OCI-LY7 (cell line): ENCODE results near the gene SYN1.

Experiments
- EZH2phosphoT487 ChIP-seq: fragments of 200-600 bp; sonication (generic); IDR thresholded peaks from 2 replicates; pipeline ENCODE4 v1.6.1; 2018; ENCODE audit warnings: low read depth, borderline replicate concordance, mild to moderate bottlenecking, mixed run types, antibody characterized with exemption, low read length, moderate library complexity, mixed read lengths
- TF ChIP-seq, protein P1 (sequence below): fragments of 200-600 bp; sonication (generic); conservative IDR thresholded peaks from 2 replicates; pipeline ENCODE4 v1.5.1; 2014; ENCODE audit warnings: mild to moderate bottlenecking, antibody characterized with exemption, low read length, moderate library complexity, mixed read lengths

DNA sequence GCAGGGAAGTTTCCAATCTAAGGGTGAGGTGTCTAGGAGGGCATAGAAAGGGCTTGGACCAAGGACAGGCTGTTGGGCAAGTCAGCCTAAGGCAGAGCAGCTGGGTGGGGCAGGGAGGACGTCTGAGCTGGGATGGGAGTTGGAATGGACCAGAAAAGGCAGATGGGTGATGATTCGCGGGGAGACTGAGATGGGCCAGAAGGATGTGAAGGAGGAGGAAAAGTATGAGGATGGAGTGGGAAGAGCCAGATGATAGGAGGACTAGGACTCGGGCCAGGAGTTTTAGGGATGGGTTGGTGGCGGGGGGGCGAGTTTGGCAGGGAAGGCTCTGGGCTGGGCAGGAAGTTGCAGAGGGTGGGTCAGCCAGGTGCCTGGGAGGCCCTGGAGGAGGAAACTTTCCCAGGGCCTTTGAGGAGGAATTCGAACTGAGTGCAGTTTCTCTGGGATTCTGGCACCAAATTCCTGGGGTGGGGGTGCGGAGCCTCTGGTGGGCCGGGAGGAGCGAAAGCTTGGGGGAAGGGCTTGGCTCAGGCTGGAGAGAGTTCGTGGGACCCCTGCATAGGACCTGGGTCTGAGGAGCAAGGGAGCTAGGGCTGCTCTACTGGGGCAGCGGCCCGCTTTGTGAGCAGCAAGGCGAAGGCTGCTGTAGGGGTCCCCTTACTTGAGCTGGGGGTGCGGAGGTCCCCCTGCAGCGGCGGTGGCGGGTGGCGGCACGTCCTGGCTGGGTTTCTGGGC lies 46.1 kb downstream of the SYN1 start:
- TF ChIP-seq, protein P1, sequence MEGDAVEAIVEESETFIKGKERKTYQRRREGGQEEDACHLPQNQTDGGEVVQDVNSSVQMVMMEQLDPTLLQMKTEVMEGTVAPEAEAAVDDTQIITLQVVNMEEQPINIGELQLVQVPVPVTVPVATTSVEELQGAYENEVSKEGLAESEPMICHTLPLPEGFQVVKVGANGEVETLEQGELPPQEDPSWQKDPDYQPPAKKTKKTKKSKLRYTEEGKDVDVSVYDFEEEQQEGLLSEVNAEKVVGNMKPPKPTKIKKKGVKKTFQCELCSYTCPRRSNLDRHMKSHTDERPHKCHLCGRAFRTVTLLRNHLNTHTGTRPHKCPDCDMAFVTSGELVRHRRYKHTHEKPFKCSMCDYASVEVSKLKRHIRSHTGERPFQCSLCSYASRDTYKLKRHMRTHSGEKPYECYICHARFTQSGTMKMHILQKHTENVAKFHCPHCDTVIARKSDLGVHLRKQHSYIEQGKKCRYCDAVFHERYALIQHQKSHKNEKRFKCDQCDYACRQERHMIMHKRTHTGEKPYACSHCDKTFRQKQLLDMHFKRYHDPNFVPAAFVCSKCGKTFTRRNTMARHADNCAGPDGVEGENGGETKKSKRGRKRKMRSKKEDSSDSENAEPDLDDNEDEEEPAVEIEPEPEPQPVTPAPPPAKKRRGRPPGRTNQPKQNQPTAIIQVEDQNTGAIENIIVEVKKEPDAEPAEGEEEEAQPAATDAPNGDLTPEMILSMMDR, result no peak
- no peak for TF ChIP-seq EZH2phosphoT487
